ENCODE measurements around the gene AFF3. TPM values are rescaled to one million over a fixed set of nuclear protein-coding genes. Genes with fewer than 3 reads are reported as not detected.

AFF3 gene
- total and polyA plus RNA-seq, 7 donors, result 0.46 to 25.0 (median 18.6) TPM

- Histone ChIP-seq H3K36me3 (no peaks in the 10 kb centered on the region), H3K9me3 (no peaks in the 10 kb centered on the region), H3K4me1 (no peaks in the 10 kb centered on the region), H3K27ac (no peak overlapping the region), H3K27me3 (no peaks in the 10 kb centered on the region), H3K4me3 (no peak overlapping the region)
- no peak for TF ChIP-seq POLR2A (IDR thresholded peaks at IDR 0.05)
- no peak for TF ChIP-seq EP300 (IDR thresholded peaks at IDR 0.05)
- TF ChIP-seq CTCF (IDR thresholded peaks at IDR 0.05), result no peak
- no peak for TF ChIP-seq POLR2AphosphoS5 (IDR thresholded peaks at IDR 0.05)
- intact Hi-C loops (cut with DNase I), result no loop called here
- DNase-seq, result no peak
- WGBS, 2 donors, result 70 to 78% methylated on average over 12 of the region's 12 CpGs
Observed at GRCh38 chr2:99970292-99970868, 172.0 kb downstream of the AFF3 start.

DNA sequence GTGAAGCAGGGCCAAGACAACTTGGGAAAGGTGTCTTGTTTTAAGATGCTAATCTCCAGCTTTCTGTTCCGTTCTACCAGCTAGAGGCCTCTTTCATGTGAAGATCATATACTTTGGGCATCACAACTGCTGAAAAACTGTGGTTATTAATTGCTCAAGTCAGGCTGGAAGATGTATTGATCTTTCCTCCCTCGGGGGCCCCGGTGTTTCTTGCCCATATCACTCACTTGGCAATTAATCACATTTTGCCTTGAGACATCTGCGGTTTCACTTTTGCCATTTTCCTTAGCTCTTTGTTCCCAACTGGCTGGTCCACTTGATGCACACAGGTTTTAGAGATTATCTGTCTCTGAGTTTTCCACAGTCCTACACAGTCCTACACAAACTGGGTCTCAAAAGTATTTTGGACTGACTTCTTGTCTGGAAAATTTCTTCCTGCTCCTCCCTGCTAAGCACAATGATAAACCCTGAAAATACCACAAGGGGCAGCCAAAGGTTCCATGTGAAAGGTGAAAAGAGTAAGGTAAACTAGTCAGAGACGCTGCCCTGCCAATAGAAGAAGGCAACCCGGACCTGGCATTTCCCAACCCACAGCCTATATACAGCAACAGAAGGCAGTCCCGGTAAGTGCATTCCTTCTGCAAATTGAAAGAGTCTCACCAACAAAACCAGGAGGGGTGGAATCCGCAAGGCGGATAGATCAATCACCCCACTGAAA, 181.0 kb downstream of the AFF3 start:
- WGBS, 2 donors, result 90% methylated on average over 9 of the region's 9 CpGs
- Histone ChIP-seq H3K9me3 (no peaks in the 10 kb centered on the region), H3K27ac (no peak overlapping the region), H3K27me3 (no peaks in the 10 kb centered on the region), H3K4me1 (peaks cover 0 to 5% (median 0%) of the 10 kb centered on the region in 4 donors), H3K4me3 (no peak overlapping the region), H3K36me3 (no peaks in the 10 kb centered on the region)
- intact Hi-C loops (cut with DNase I), result no loop called here
- DNase-seq, result no peak
- TF ChIP-seq EP300 (IDR thresholded peaks at IDR 0.05), result no peak
- no peak for TF ChIP-seq POLR2AphosphoS5 (IDR thresholded peaks at IDR 0.05)
- TF ChIP-seq POLR2A (IDR thresholded peaks at IDR 0.05), result no peak
- TF ChIP-seq CTCF (IDR thresholded peaks at IDR 0.05), result no peak

DNA sequence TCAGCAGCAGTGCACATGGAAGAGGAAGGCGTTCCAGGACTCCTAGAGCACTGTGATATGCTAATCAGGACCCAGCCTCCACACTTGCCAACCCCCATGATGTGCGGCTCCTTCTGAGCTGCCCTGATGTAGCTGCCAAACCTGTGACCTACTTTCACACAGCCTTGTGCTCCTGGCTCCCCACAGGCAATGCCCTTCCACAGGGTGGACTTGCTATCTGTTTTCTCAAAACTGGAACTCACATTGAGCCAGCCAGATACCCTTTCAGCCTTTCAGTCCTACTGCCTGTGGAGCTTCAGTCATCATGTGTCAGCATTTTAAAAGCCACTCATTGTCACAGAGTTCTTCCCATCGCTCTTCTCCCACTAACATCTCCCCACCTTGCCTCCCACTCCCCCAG, 181.6 kb downstream of the AFF3 start:
- Histone ChIP-seq H3K4me3 (no peak overlapping the region), H3K36me3 (no peaks in the 10 kb centered on the region), H3K27me3 (no peaks in the 10 kb centered on the region), H3K4me1 (peaks cover 0 to 5% (median 0%) of the 10 kb centered on the region in 4 donors), H3K27ac (no peak overlapping the region), H3K9me3 (no peaks in the 10 kb centered on the region)
- DNase-seq, result no peak
- TF ChIP-seq CTCF (IDR thresholded peaks at IDR 0.05) (no peak), EP300 (IDR thresholded peaks at IDR 0.05) (no peak), POLR2AphosphoS5 (IDR thresholded peaks at IDR 0.05) (no peak), POLR2A (IDR thresholded peaks at IDR 0.05) (no peak)
- WGBS, 2 donors, result 77 to 87% methylated on average over 3 of the region's 3 CpGs
- intact Hi-C loops (cut with DNase I), result no loop called here

DNA sequence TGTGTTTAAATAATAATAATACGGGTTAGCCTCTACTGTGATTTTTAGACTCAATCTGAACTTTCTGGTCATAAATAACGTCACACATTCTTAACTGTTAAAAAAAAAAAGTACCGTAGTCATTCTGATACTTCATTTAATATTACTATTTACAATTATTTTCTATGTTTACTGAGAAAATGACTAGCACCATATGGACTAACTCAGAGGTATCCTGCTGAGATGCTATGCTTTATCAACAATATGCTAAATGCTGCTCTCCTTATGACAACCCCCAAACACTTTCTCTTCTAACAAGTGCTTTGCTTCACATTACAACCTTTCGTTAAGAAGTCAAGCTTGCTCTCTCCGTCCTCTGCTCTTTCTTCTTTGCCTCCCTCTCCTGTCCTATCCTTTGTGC, 182.1 kb downstream of the AFF3 start:
- Histone ChIP-seq H3K27ac (no peak overlapping the region), H3K4me1 (peaks cover 0 to 5% (median 0%) of the 10 kb centered on the region in 4 donors), H3K27me3 (no peaks in the 10 kb centered on the region), H3K36me3 (no peaks in the 10 kb centered on the region), H3K4me3 (no peak overlapping the region), H3K9me3 (no peaks in the 10 kb centered on the region)
- no peak for DNase-seq
- WGBS, 2 donors, result 75 to 80% methylated on average over 5 of the region's 5 CpGs
- intact Hi-C loops (cut with DNase I), result no loop called here
- TF ChIP-seq POLR2A (IDR thresholded peaks at IDR 0.05) (no peak), POLR2AphosphoS5 (IDR thresholded peaks at IDR 0.05) (no peak), CTCF (IDR thresholded peaks at IDR 0.05) (no peak), EP300 (IDR thresholded peaks at IDR 0.05) (no peak)
